Stimulated activated CD4-positive, alpha-beta T cell treated with anti-CD3 and anti-CD28 coated beads, Interleukin-12 subunit alpha, Interleukin-12 subunit beta, amount 100 ng/mL, for 4 hours (primary cell): ENCODE measurements around the gene LIN7C.
"Not testable (repeated sequence)": the region's sequence is repeated elsewhere in the genome, so short reads cannot be mapped to it uniquely, and the experiment has no call there.

Source experiments
- DNase-seq: peaks from one replicate; pipeline ENCODE4 v3.0.0-alpha.2; 2020

The LIN7C gene

DNA sequence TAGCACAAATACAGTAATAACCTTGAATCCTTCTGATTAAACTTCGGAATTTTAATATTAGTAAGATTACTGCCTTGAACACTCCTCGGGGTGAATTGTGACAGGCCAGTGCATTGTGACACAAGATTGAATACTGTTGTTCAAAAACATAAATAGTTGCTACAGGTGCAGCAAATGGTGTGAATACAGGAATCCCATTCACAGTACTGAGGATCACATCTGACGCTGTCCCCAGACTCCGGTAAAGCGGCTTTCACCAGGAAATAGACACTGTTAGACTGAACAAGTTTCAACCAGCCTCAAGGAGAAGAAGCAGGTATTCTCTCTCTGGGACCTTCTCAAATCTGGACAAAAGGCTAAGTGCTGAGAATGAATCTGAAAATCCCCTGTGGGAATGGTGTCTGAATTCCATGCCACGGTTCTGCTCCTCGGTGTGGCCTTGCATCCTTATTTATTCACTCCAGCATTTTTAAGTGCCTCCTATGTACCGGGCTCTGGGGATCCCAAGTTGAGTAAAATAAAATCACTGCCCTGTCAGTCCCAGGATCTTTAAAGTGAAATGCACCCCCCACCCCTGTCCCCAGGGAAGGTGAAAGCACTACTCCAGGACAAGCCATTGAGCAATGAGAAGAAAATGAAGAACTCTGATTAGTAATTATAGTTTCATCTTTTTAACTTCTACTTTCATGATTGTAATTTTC is 37.4 kb downstream of the LIN7C start:
- no peak for DNase-seq

GRCh38 chr11:27468209-27468994 is 38.2 kb downstream of the LIN7C start:
- no peak for DNase-seq

DNA sequence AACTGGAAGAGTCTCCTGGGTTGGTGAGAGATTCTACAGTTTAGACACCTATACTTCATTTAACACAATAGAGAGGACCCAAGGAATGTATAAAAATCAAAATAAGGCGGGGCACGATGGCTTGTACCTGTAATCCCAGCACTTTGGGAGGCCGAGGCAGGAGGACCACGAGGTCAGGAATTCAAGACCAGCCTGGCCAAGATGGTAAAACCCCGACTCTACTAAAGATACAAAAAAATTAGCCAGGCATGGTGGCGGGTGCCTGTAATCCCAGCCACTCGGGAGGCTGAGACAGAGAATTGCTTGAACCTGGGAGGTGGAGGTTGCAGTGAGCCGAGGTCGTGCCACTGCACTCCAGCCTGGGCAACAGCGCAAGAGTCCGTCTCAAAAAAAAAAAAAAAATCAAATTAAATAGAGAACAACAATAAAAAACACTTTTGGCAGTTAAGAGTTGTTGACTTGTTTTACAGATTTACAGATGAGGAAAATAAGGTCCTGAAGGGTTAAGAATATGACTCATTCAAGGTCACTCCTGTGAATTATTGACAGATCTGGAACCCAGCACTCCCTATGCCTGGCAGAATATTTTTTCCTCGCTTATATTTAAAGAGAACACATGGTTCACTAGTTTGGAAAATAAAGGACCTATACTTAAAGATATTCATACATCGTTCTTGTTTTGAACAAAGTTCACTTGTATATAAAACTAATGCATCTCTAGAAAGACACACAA is 39.2 kb downstream of the LIN7C start:
- DNase-seq: no peak

DNA sequence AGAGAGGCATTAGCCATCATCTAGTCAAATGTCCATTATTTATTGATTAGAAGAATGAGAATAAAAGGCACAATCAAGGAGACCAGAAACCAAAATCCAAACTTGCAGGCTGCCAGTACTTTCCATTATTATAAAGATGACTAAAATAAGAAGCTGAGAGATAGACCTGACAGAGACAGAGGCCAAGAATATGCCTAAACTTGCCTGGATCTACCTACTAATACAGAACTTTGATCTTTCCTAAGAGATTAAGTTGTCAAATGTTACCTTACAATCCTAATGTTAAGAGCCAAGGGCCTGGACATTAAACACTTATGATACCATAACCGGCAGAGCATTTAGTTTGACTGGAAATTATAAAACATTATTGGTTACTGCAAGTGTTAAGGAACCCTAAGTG is 40.2 kb downstream of the LIN7C start:
- DNase-seq: no peak

DNA sequence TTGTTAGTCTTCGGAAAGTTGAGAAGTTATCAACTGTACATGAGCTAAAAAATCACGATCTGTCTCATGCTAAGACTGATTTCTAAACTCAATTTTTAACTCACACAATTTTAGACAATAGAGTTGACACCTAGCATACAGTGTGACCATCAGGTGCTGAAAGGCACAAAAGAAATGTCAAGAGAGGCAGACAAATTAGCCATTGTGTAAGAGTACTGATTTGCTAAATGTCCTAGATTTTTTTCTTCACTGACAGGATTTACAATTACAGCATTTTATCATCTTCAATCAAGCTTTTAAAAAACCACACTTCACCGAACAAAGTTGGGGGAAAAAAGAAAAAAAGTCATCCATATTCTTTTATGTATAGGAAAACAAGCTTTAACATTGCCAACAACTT is 40.9 kb downstream of the LIN7C start:
- no peak for DNase-seq

GRCh38 chr11:27464909-27465308 is 41.7 kb downstream of the LIN7C start:
- DNase-seq: no peak

DNA sequence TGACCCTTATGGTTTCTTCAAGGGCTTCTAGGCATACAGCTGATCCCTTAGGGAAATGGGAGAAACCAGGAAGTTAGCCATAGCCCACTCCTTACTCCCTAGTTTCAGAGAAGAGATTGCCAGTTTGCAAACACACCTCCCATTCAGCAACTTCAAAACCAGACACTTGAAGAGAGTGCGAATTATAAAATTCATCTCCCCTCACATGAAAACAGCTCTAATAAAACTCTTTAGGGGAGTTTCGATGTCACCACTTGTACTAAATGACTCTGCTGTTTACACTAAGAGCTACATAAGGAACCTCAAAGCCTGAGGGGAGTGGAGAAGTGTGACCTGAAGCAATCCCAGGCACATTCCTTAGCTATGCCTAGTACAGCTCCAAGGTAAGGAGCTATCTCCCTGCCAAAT is 42.3 kb downstream of the LIN7C start:
- DNase-seq: no peak

- no peak for DNase-seq
Measured at GRCh38 chr11:27462543-27462942, 44.0 kb downstream of the LIN7C start.

GRCh38 chr11:27460158-27460978 is 46.2 kb downstream of the LIN7C start:
- DNase-seq: no peak

DNA sequence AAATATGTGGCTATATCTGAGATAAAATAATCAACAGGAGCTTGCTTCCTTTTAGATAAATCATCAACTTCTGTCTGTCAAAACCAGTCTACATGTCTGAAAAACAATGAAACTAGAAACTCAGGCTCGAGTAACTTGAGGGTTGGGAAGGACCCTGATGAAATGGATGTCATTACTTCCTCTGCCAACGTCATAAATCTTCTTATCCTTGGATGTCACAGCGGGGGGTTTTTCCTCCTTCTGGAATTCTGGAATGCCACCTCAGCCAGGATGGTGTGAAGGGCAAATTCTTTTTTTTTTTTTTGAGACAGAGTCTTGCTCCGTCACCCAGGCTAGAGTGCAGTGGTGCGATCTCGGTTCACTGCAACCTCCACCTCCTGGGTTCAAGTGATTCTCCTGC is 47.4 kb downstream of the LIN7C start:
- no peak for DNase-seq

- DNase-seq: no peak
Measured at GRCh38 chr11:27458182-27458581, 48.4 kb downstream of the LIN7C start.

DNA sequence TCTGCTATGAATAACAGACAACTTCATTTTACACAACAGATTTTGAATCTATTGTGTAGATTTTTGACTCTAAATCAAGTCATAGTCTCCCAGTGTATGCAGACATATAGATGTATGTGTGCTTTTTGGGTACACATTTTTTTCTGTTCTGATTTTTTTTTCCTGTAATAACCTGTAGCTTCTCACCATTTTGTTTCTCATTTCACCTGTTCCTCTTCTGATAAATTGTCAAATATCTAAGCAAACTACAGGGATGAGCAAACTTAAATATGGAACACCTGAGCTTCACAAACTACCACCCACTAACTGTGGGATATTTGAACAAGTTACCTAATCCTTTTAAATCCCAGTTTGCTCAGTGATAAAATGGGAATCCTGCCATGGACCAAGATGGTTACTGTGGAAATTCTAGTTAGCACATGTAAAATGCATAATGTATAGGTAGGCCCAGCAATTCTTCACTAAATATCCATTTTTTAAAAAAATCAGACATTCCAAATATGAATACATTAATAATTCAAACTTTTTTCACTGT is 49.7 kb downstream of the LIN7C start:
- no peak for DNase-seq

DNA sequence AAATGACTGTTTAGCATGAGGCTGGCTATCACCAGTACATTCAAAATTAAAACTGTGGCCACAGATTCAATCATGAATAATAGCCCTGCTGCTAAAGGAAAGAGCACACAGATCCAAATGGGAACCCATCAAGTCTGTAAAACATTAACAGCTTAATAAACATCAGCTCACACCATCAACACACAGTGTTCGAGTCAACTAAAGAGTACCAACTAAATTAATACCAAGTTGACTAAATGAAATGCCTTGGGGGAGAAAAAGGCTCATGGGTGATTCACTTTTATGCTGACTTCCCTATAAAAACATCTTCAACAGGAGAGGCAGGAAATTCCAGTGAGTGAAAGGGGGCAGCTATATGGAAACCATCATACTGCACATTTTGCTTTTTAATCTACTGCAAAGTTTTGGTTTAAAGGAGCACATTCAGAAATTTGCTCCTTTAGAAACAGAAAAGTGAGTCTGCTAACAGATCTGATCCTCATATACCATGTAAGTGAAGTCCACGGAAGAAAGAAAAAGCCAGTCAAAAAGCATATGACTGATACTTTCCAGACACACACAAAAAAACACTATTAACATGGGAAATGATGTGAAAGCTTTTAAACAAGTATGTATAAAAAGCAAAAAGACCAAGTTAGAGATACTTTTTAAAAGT is 50.3 kb downstream of the LIN7C start:
- no peak for DNase-seq

- DNase-seq: no peak
Measured at GRCh38 chr11:27455667-27456066, 50.9 kb downstream of the LIN7C start.

DNA sequence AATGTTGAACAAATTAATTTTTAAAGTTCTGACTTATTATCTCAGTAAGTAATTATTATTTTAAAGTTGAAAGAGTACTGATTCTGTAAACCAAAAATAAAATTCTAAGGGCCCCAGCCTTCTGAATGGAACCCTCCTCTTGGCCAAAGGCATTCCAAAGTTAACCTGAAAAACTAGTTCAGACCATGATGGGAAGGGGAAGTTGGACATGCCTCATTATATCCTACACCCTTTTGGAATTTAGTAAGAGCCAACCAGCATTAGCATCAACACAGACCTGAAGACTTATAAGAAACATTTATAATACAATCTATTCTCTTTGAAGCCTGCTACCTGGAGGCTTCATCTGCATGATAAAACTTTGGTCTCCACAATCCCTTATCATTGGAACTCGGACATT is 52.9 kb downstream of the LIN7C start:
- DNase-seq: no peak

- DNase-seq: no peak
Measured at GRCh38 chr11:27452147-27452546, 54.4 kb downstream of the LIN7C start.

DNA sequence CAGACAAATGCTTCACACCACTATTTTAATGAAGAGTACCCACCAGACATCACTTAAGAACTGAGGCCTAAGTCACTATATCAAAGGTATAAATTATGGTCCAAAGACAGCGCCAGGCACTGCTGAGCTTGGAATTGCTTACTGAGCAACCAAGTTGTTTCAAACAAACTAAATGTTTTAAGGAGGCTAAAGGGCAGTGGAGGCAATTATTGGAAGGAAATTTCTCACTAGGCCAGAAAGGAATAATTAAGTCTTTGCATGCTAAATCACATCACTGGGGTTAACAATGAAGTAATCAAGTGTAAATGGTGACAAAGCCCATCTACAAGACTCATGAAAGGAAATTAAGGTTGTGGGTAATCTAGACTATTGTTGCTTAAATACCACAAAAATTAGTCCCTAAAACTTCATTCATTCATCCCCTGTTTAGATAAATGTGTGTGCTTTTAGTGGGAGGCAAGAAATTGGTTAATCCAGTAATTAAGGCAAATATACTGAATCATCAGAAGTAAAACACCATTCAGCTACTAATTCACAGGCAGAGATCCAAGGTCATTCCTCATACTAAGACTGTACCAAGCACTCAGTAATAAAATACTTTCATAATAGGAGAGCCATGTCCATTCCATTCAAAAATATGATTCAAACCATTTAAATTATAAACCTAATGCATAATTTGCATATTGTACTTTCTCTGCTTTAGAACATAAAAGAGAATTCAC is 55.2 kb downstream of the LIN7C start:
- no peak for DNase-seq

DNA sequence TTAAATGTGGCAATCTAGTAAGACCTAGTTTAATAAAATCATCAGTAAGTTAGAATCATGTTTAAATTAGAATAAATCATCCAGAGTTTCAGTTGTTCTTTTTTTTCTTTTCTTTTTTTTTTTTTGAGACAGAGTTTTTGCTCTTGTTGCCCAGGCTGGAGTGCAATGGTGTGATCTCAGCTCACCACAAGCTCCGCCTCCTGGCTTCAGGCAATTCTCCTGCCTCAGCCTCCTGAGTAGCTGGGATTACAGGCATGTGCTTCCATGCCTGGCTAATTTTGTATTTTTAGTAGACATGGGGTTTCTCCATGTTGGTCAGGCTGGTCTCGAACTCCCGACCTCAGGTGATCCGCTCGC is 58.4 kb downstream of the LIN7C start:
- not testable (repeated sequence) for DNase-seq

GRCh38 chr11:27447288-27448183 is 59.0 kb downstream of the LIN7C start:
- no peak for DNase-seq

- no peak for DNase-seq
Measured at GRCh38 chr11:27445625-27446024, 60.9 kb downstream of the LIN7C start.
